Mammary epithelial cell (primary cell): ENCODE data around the gene COL4A6.

Experiments
- EZH2 ChIP-seq: IDR thresholded peaks from 2 replicates; pipeline ENCODE4 v1.6.1; 2012; ENCODE audit warnings: low read length, inconsistent platforms, borderline replicate concordance
- TF ChIP-seq, protein P1 (sequence below), 2 donors: IDR thresholded peaks in 1 of 2; conservative IDR thresholded peaks in 1 of 2; 2 replicates each; pipeline ENCODE4 v1.5.1; 2011 to 2012; ENCODE audit warnings: inconsistent platforms in 2 of 2, low read length in 2 of 2, mild to moderate bottlenecking in 2 of 2, control low read depth in 1 of 2, low read depth in 1 of 2; ENCODE audit not compliant: insufficient read depth in 1 of 2; ENCODE audit errors: extremely low read depth in 1 of 2

DNA sequence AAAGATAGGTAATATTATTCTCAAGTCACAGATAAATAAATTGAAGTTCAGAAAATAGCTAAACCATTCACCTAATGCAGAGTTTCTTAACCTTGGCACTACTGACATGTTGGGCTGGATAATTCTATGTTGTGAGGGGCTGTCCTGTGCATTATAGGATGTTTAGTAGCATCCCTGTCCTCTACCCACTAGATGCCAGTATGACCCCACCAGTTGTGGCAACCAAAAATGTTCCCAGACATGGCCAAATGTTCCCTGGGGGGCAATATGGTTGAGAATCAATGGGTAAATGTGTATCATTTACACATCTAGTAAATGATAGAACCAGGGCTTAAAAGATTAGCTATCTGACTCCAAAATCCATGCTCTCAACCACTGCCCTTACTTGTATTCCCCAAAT is 140.9 kb downstream of the COL4A6 start:
- TF ChIP-seq, protein P1, sequence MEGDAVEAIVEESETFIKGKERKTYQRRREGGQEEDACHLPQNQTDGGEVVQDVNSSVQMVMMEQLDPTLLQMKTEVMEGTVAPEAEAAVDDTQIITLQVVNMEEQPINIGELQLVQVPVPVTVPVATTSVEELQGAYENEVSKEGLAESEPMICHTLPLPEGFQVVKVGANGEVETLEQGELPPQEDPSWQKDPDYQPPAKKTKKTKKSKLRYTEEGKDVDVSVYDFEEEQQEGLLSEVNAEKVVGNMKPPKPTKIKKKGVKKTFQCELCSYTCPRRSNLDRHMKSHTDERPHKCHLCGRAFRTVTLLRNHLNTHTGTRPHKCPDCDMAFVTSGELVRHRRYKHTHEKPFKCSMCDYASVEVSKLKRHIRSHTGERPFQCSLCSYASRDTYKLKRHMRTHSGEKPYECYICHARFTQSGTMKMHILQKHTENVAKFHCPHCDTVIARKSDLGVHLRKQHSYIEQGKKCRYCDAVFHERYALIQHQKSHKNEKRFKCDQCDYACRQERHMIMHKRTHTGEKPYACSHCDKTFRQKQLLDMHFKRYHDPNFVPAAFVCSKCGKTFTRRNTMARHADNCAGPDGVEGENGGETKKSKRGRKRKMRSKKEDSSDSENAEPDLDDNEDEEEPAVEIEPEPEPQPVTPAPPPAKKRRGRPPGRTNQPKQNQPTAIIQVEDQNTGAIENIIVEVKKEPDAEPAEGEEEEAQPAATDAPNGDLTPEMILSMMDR (conservative IDR thresholded peaks at IDR 0.05 in 1 of 2, IDR thresholded peaks at IDR 0.05 in 1 of 2; ENCODE audit: extremely low read depth in 1 of 2, insufficient read depth in 1 of 2, low read depth in 1 of 2, low read length in 2 of 2): peak; percentile 15 to 30
- TF ChIP-seq EZH2: no peak
